Measurements from ENCODE around the gene SYDE2.
"Not testable (repeated sequence)": the region's sequence is repeated elsewhere in the genome, so short reads cannot be mapped to it uniquely, and the experiment has no call there.

The SYDE2 gene

GRCh38 chr1:85142753-85143152 lies 58.1 kb downstream of the SYDE2 start:
- H3K4me3 ChIP-seq (ENCODE audit: control insufficient read depth, low read depth, low read length), result no peak overlapping the region
- no peak for TF ChIP-seq CTCF (IDR thresholded peaks at IDR 0.05; ENCODE audit: control insufficient read depth, insufficient read depth, low read depth, low read length, missing control alignments)

GRCh38 chr1:85138439-85138838 lies 62.4 kb downstream of the SYDE2 start:
- DNase-seq (ENCODE audit: low read depth); H3K4me3 ChIP-seq (ENCODE audit: control insufficient read depth, low read depth, low read length): not testable (repeated sequence)

More at GRCh38 chr1:85142753-85143152, 58.1 kb downstream of the SYDE2 start:
- DNase-seq (ENCODE audit: low read depth), result no peak

GRCh38 chr1:85137660-85138059 lies 63.2 kb downstream of the SYDE2 start:
- H3K4me3 ChIP-seq (ENCODE audit: control insufficient read depth, low read depth, low read length), result no peak overlapping the region
- TF ChIP-seq CTCF (IDR thresholded peaks at IDR 0.05; ENCODE audit: control insufficient read depth, insufficient read depth, low read depth, low read length, missing control alignments), result no peak
- DNase-seq (ENCODE audit: low read depth), result no peak

- TF ChIP-seq CTCF (IDR thresholded peaks at IDR 0.05; ENCODE audit: control insufficient read depth, insufficient read depth, low read depth, low read length, missing control alignments), result no peak
- no peak for DNase-seq (ENCODE audit: low read depth)
- no peak overlapping the region for H3K4me3 ChIP-seq (ENCODE audit: control insufficient read depth, low read depth, low read length)
These were observed 65.4 kb downstream of the SYDE2 start for GRCh38 chr1:85135392-85135798.

- DNase-seq (ENCODE audit: low read depth), result peak; percentile 50
- H3K4me3 ChIP-seq (ENCODE audit: control insufficient read depth, low read depth, low read length), result no peak overlapping the region
- no peak for TF ChIP-seq CTCF (IDR thresholded peaks at IDR 0.05; ENCODE audit: control insufficient read depth, insufficient read depth, low read depth, low read length, missing control alignments)
These were observed 66.0 kb downstream of the SYDE2 start for GRCh38 chr1:85134583-85135391.

- no peak for DNase-seq (ENCODE audit: low read depth)
- no peak overlapping the region for H3K4me3 ChIP-seq (ENCODE audit: control insufficient read depth, low read depth, low read length)
- TF ChIP-seq CTCF (IDR thresholded peaks at IDR 0.05; ENCODE audit: control insufficient read depth, insufficient read depth, low read depth, low read length, missing control alignments), result no peak
These were observed 67.2 kb downstream of the SYDE2 start for GRCh38 chr1:85133565-85134159.

GRCh38 chr1:85132078-85132720 lies 68.6 kb downstream of the SYDE2 start:
- TF ChIP-seq CTCF (IDR thresholded peaks at IDR 0.05; ENCODE audit: control insufficient read depth, insufficient read depth, low read depth, low read length, missing control alignments), result no peak
- no peak for DNase-seq (ENCODE audit: low read depth)

More at GRCh38 chr1:85132078-85132720, 68.6 kb downstream of the SYDE2 start:
- no peak overlapping the region for H3K4me3 ChIP-seq (ENCODE audit: control insufficient read depth, low read depth, low read length)
